GM19468 (cell line): ENCODE results near the gene CDH4.
"Not testable (repeated sequence)": the region's sequence is repeated elsewhere in the genome, so short reads cannot be mapped to it uniquely, and the experiment has no call there.

Source experiments
- ATAC-seq: cut with Tn5 transposase; IDR thresholded peaks from one replicate; pipeline ENCODE4 v1.9.1; 2021; ENCODE audit warnings: mild to moderate bottlenecking, moderate library complexity, moderate number of reproducible peaks; ENCODE audit not compliant: unreplicated experiment; ENCODE audit errors: extremely low read depth

CDH4 gene

GRCh38 chr20:61253264-61253639, 1.2 kb downstream of the CDH4 start:
- ATAC-seq: no peak

- ATAC-seq: no peak
Observed at GRCh38 chr20:61253640-61254511, 1.8 kb downstream of the CDH4 start.

- no peak for ATAC-seq
Observed at GRCh38 chr20:61254881-61255626, 3.0 kb downstream of the CDH4 start.

GRCh38 chr20:61256365-61256764, 4.3 kb downstream of the CDH4 start:
- ATAC-seq: no peak

GRCh38 chr20:61256824-61257223, 4.8 kb downstream of the CDH4 start:
- ATAC-seq: no peak

- no peak for ATAC-seq
Observed at GRCh38 chr20:61257611-61258010, 5.5 kb downstream of the CDH4 start.

- ATAC-seq: no peak
Observed at GRCh38 chr20:61259741-61260140, 7.7 kb downstream of the CDH4 start.

- no peak for ATAC-seq
Observed at GRCh38 chr20:61260905-61261304, 8.8 kb downstream of the CDH4 start.

GRCh38 chr20:61262036-61262435, 10.0 kb downstream of the CDH4 start:
- no peak for ATAC-seq

- no peak for ATAC-seq
Observed at GRCh38 chr20:61262514-61262913, 10.5 kb downstream of the CDH4 start.

- ATAC-seq: no peak
Observed at GRCh38 chr20:61263084-61263695, 11.1 kb downstream of the CDH4 start.

- no peak for ATAC-seq
Observed at GRCh38 chr20:61263938-61264337, 11.9 kb downstream of the CDH4 start.

GRCh38 chr20:61267241-61267640, 15.2 kb downstream of the CDH4 start:
- ATAC-seq: no peak

GRCh38 chr20:61268024-61268423, 16.0 kb downstream of the CDH4 start:
- no peak for ATAC-seq

GRCh38 chr20:61271312-61272231, 19.5 kb downstream of the CDH4 start:
- no peak for ATAC-seq

- not testable (repeated sequence) for ATAC-seq
Observed at GRCh38 chr20:61273024-61273423, 21.0 kb downstream of the CDH4 start.

- not testable (repeated sequence) for ATAC-seq
Observed at GRCh38 chr20:61273666-61274065, 21.6 kb downstream of the CDH4 start.

GRCh38 chr20:61274326-61274725, 22.3 kb downstream of the CDH4 start:
- ATAC-seq: no peak

- ATAC-seq: no peak
Observed at GRCh38 chr20:61278296-61278695, 26.2 kb downstream of the CDH4 start.

- ATAC-seq: no peak
Observed at GRCh38 chr20:61279621-61280150, 27.6 kb downstream of the CDH4 start.
